ENCODE measurements around the gene CCNB1IP1. TPM values are rescaled to one million over a fixed set of nuclear protein-coding genes. Genes with fewer than 3 reads are reported as not detected.
"Not testable (repeated sequence)": the region's sequence is repeated elsewhere in the genome, so short reads cannot be mapped to it uniquely, and the experiment has no call there.

Gene CCNB1IP1
- total and polyA plus RNA-seq, 2 experiments from 2014 or later, result 13.5 to 52.0 TPM

DNA sequence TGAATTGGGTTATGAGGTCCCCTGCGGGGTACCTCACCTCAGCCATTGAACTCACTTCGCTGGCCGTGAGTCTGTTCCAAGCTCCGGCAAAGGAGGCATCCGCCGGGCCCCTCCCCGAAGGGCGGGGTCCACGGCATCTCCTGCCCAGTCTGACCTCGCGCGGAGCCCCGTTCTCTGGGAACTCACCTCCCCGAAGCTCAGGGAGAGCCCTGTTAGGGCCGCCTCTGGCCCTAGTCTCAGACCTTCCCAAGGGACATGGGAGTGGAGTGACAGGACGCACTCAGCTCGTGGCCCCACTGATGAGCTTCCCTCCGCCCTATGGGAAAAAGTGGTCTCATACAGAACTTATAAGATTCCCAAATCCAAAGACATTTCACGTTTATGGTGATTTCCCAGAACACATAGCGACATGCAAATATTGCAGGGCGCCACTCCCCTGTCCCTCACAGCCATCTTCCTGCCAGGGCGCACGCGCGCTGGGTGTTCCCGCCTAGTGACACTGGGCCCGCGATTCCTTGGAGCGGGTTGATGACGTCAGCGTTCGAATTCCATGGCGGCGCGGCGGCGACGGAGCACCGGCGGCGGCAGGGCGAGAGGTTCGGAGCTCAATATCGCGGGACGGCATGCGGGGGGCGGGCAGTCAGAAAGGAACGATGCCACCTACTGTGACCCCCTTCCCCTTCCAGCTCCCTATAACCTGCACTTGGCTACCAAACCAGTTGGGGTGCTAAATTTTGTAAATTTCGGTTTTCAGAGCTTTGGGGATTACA, 10.2 kb upstream of the CCNB1IP1 start, which contains the start of gene PARP2:
PARP2 (plus strand) TSS at position 544 of the 770 bp plus-strand sequence; CDS start at position 551, 7 bp downstream.
- H4K20me1 ChIP-seq (ENCODE audit: insufficient read depth), result no peaks in the 10 kb centered on the region
- peak within 1 kb of the TSS; percentile 96 for H2AFZ ChIP-seq
- H3K9me3 ChIP-seq (ENCODE audit: low read depth), result no peaks in the 10 kb centered on the region
- peaks cover 21% of the 10 kb centered on the region for H3F3A ChIP-seq (ENCODE audit: insufficient read depth)
- peak within 1 kb of the TSS; percentile 90 for H3K27ac ChIP-seq
- 1% methylated on average over 40 to 50 of the region's 50 CpGs for WGBS, 2 experiments (ENCODE audit: low coverage in 1 of 2, low lambda C conversion rate in 2 of 2, missing lambda C conversion rate in 2 of 2)
- in situ Hi-C loops (cut with MboI), result no loop called here
- TF ChIP-seq EZH2phosphoT487 (IDR thresholded peaks at IDR 0.05; ENCODE audit: insufficient read depth, low read depth), result no peak
- H3K79me2 ChIP-seq (ENCODE audit: insufficient read depth), result peaks cover 18% of the 10 kb centered on the region
- no peaks in the 10 kb centered on the region for H3K27me3 ChIP-seq (replicated peaks; ENCODE audit: insufficient read depth)
- no peaks in the 10 kb centered on the region for H3K9me2 ChIP-seq (ENCODE audit: insufficient read depth)
- DNase-seq, result peak; percentile 100
- H3K4me1 ChIP-seq (ENCODE audit: insufficient read depth), result 0 out of 2 replicates have a peak, but pooled peaks cover 5% of the 10 kb centered on the region
- peaks cover 11% of the 10 kb centered on the region for H3K36me3 ChIP-seq (ENCODE audit: low read depth)
- H3K4me3 ChIP-seq, result peak within 1 kb of the TSS; percentile 88
- H3K9ac ChIP-seq, result peak within 1 kb of the TSS; percentile 96
- H3K4me2 ChIP-seq (ENCODE audit: unreplicated experiment), result peak within 1 kb of the TSS; percentile 97

DNA sequence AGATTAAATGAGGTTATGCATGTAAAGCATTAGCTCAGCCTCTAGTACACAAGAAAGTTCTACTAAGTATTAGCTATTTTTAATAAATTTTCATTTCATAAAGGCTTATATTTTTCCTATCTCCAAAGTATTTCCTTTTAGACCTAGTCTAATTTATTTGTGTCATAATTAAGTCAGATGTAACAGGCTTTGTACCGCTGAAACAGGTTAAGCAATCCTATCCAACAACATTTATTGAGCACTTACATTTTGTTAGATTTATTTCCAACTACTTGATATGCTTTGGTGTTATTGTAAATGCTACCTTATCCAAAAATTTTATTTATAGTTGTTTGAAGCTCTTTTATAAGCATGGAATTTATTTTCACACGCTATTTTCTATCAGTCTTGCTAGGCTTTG, 8.6 kb upstream of the CCNB1IP1 start:
- Histone ChIP-seq H3F3A (ENCODE audit: insufficient read depth) (peaks cover 21% of the 10 kb centered on the region), H3K4me1 (ENCODE audit: insufficient read depth) (0 out of 2 replicates have a peak, but pooled peaks cover 5% of the 10 kb centered on the region), H3K27me3 (replicated peaks; ENCODE audit: insufficient read depth) (no peaks in the 10 kb centered on the region), H3K36me3 (ENCODE audit: low read depth) (0 out of 2 replicates have a peak, but pooled peaks cover 6% of the 10 kb centered on the region), H3K9me2 (ENCODE audit: insufficient read depth) (no peaks in the 10 kb centered on the region), H3K27ac (peak overlapping the region; percentile 70; the same call in 1 of the 2 replicates), H3K4me2 (ENCODE audit: unreplicated experiment) (peak overlapping the region; percentile 97), H4K20me1 (ENCODE audit: insufficient read depth) (no peaks in the 10 kb centered on the region), H3K4me3 (peak overlapping the region; percentile 88), H3K9me3 (ENCODE audit: low read depth) (no peaks in the 10 kb centered on the region), H2AFZ (peak overlapping the region; percentile 95), H3K9ac (peak overlapping the region; percentile 82), H3K79me2 (ENCODE audit: insufficient read depth) (peaks cover 18% of the 10 kb centered on the region)
- in situ Hi-C loops (cut with MboI), result no loop called here
- DNase-seq, result no peak
- WGBS, 2 experiments (ENCODE audit: low coverage in 1 of 2, low lambda C conversion rate in 2 of 2, missing lambda C conversion rate in 2 of 2), result 67 to 75% methylated on average over 2 of the region's 2 CpGs
- no peak for TF ChIP-seq EZH2phosphoT487 (IDR thresholded peaks at IDR 0.05; ENCODE audit: insufficient read depth, low read depth)
- no peak for TF ChIP-seq EZH2 (IDR thresholded peaks at IDR 0.05; ENCODE audit: insufficient read depth, poor library complexity, severe bottlenecking)

DNA sequence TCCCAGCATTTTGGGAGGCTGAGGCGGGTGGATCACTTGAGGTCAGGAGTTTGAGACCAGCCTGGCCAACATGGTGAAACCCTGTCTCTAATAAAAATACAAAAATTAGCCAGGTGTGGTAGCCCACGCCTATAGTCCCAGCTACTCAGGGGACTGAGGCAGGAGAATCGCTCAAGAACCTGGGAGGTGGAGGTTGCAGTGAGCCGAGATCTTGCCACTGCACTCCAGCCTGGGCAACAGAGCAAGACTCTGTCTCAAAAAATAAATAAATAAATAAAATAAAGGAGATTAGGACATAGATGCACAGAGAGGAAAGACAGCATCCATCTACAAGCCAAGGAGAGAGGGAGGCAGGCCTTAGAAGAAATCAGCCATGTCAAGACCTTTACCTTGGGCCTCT, 8.0 kb upstream of the CCNB1IP1 start:
- H3K9me3 ChIP-seq (ENCODE audit: low read depth); H3K27ac ChIP-seq; DNase-seq; in situ Hi-C loops (cut with MboI); H3K9me2 ChIP-seq (ENCODE audit: insufficient read depth); H3K36me3 ChIP-seq (ENCODE audit: low read depth); H4K20me1 ChIP-seq (ENCODE audit: insufficient read depth); H2AFZ ChIP-seq; H3K4me3 ChIP-seq; H3K4me2 ChIP-seq (ENCODE audit: unreplicated experiment); H3K27me3 ChIP-seq (replicated peaks; ENCODE audit: insufficient read depth); H3K9ac ChIP-seq; H3K4me1 ChIP-seq (ENCODE audit: insufficient read depth): not testable (repeated sequence)
- Histone ChIP-seq H3F3A (ENCODE audit: insufficient read depth) (peaks cover 21% of the 10 kb centered on the region), H3K79me2 (ENCODE audit: insufficient read depth) (peaks cover 18% of the 10 kb centered on the region)
- 90 to 91% methylated on average over 3 to 4 of the region's 4 CpGs for WGBS, 2 experiments (ENCODE audit: low coverage in 1 of 2, low lambda C conversion rate in 2 of 2, missing lambda C conversion rate in 2 of 2)

DNA sequence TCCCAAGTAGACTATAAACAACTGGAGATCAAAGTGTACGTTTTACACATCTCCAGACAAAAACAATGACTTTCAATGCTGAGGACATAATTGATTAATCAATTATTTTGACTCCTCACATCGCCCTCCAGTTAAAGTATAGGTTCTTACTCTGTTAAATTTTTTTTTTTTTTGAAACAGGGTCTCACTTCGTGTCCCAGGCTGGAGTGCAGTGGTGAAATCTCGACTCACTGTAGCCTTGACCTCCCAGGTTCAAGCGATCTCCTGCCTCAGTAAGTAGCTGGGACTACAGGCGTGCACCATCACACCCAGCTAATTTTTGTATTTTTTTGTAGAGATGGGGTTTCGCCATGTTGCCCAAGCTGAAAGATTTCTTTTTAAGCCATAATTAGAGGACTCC, 938 bp upstream of the CCNB1IP1 start:
- Histone ChIP-seq H3F3A (ENCODE audit: insufficient read depth) (peaks cover 25% of the 10 kb centered on the region), H3K4me2 (ENCODE audit: unreplicated experiment) (no peak overlapping the region), H3K9me3 (ENCODE audit: low read depth) (no peaks in the 10 kb centered on the region), H3K27ac (no peak overlapping the region), H3K79me2 (ENCODE audit: insufficient read depth) (peaks cover 39% of the 10 kb centered on the region), H3K27me3 (replicated peaks; ENCODE audit: insufficient read depth) (no peaks in the 10 kb centered on the region), H3K9me2 (ENCODE audit: insufficient read depth) (no peaks in the 10 kb centered on the region), H3K36me3 (ENCODE audit: low read depth) (no peaks in the 10 kb centered on the region), H2AFZ (peak overlapping the region; percentile 94; the same call in 1 of the 2 replicates), H3K4me3 (no peak overlapping the region), H4K20me1 (ENCODE audit: insufficient read depth) (0 out of 2 replicates have a peak, but pooled peaks cover 3% of the 10 kb centered on the region), H3K9ac (no peak overlapping the region), H3K4me1 (ENCODE audit: insufficient read depth) (peaks cover 6% of the 10 kb centered on the region; the same call in 1 of the 2 replicates)
- in situ Hi-C loops (cut with MboI), result no loop called here
- 71 to 73% methylated on average over 7 of the region's 7 CpGs for WGBS, 2 experiments (ENCODE audit: low coverage in 1 of 2, low lambda C conversion rate in 2 of 2, missing lambda C conversion rate in 2 of 2)
- no peak for DNase-seq
- TF ChIP-seq EZH2 (IDR thresholded peaks at IDR 0.05; ENCODE audit: insufficient read depth, poor library complexity, severe bottlenecking) (no peak), EZH2phosphoT487 (IDR thresholded peaks at IDR 0.05; ENCODE audit: insufficient read depth, low read depth) (no peak)
